GM13976 (cell line): Measurements from ENCODE around the gene NCAM1.

ENCODE experiments used
- DNase-seq: peaks from one replicate; pipeline ENCODE4 v3.0.0; 2012; ENCODE audit warnings: low spot score
- in situ Hi-C: fragments of 300-500 bp; cut with MboI; formaldehyde crosslinking; loops from one replicate; pipeline ENCODE4 v1.12.0; 2022; ENCODE audit warnings: low sequenced_read_pairs, mixed read lengths, inconsistent platforms; ENCODE audit not compliant: unreplicated experiment
- TF ChIP-seq, protein P1 (sequence below): IDR thresholded peaks from 2 replicates; pipeline ENCODE4 v1.5.1; 2012; ENCODE audit warnings: borderline replicate concordance, mild to moderate bottlenecking; ENCODE audit not compliant: insufficient read depth; ENCODE audit errors: extremely low read depth, missing control alignments, control extremely low read depth

NCAM1 gene

DNA sequence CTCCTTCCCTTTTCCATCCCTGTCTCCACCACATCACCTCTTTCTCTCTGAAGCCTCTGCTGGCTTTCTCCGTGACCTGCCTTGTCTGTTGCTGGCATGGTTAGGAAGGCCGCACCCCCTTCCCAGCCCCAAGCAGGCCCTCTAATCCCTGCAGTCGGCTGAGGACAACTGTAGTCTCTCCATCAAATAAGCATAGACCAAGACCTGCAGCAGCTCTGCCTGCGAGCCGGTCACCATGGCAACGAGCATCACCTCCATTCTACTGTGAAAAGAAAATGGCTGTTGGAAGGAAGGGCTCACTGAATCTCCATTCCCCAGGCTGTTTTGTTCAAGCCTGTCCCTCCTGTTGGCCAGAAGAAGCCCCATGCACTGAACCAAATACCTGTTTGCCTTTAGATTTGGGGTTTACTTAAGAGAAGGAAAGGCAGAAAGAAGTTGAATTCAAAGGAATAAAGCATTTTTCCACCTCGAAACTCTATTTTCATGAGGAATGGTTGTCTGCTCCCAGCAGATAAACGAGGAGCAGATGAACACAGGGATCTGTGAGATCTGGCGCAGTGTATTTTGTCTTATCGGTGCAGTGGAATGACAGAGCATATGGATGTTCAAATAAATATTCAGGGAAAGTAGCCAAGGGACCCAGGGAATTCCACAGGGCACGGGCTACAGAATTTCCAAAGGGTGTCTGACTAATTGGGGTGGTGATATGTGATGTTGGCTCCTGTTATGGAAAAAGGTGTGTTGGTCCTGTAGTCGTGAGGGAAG, 240.0 kb downstream of the NCAM1 start:
- TF ChIP-seq, protein P1, sequence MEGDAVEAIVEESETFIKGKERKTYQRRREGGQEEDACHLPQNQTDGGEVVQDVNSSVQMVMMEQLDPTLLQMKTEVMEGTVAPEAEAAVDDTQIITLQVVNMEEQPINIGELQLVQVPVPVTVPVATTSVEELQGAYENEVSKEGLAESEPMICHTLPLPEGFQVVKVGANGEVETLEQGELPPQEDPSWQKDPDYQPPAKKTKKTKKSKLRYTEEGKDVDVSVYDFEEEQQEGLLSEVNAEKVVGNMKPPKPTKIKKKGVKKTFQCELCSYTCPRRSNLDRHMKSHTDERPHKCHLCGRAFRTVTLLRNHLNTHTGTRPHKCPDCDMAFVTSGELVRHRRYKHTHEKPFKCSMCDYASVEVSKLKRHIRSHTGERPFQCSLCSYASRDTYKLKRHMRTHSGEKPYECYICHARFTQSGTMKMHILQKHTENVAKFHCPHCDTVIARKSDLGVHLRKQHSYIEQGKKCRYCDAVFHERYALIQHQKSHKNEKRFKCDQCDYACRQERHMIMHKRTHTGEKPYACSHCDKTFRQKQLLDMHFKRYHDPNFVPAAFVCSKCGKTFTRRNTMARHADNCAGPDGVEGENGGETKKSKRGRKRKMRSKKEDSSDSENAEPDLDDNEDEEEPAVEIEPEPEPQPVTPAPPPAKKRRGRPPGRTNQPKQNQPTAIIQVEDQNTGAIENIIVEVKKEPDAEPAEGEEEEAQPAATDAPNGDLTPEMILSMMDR = no peak
- no peak for DNase-seq
- in situ Hi-C loops = no loop called here

DNA sequence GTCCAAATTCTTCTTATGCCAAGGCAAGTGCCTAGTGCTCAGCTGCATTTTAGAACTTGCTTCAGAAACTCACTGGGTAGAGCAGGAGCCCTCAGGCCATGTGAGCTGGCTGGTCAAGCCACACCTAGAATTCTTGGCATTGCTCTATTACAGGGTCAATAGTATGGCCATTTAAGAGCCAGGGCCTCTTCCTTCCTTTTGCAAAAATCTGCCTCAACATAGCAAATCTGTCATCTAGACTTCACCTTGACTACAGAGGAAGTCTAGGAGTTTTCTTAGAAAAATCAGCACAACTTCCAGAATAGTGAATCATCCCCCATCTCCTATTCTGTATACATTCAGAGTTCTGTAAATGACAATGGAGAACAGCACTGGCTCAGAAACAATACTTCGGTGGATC, 241.2 kb downstream of the NCAM1 start:
- no peak for DNase-seq
- in situ Hi-C loops = no loop called here
- TF ChIP-seq, protein P1 = no peak

DNA sequence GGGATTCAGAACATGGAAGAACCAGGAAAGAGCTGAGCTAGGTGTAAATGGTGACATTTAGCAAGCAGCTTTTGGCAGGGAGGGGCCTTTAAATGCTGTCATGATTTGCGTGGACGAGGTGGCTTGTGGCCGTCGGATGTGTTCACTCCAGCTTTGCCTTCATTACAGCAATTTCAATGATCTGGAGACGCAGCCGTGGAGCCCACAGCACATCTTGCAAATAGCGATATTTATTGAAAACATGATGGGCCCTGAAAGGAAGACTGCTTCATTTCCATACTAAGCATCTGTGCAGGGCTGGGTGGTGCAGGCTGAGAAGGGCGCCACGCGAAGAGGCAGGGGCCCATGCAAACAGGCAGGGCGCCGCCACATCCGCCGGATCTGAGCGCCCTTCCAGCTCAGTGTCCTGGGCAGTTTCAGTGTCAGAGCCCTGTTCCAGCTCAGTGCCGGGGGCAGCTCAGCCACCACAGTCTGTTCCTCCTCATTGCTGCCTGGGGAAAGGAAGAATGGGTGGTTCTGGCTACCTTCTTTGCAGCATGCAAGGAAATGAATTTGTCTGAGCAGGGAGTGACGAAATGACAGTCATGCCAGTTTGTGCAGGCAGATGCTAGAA, 242.0 kb downstream of the NCAM1 start:
- in situ Hi-C loops = no loop called here
- DNase-seq = no peak
- TF ChIP-seq, protein P1 = no peak

DNA sequence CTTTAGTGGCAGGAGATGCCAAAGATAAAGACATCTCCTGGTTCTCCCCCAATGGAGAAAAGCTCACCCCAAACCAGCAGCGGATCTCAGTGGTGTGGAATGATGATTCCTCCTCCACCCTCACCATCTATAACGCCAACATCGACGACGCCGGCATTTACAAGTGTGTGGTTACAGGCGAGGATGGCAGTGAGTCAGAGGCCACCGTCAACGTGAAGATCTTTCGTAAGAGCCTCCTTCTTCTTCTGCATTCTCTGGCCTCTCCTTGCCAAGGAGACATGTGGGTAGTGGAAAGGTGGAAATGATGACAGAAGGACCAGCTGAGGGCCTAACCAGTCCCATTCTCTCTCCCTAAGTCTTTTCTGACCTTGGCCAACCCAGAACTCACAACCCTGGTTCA, 243.1 kb downstream of the NCAM1 start:
- no peak for DNase-seq
- TF ChIP-seq, protein P1 = no peak
- in situ Hi-C loops = no loop called here

DNA sequence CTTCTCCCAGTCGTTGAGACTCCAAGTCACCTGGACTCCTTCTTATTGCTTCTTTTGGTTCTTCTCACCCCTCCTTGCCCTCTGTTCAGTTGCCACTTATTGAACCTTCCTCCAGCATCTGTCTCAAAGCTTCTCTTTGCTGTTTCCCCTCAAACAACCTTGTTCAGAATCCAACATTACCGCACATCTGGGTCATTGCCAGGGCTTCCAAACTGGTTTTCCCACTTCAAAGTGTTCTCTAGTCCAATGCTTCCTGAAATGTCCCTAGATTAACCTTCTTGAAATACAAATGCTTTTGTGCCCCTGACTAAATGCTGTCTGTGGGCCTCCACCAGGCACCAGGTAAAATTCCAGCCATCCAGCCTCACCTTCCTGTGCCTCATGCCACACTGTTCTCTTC, 252.3 kb downstream of the NCAM1 start:
- no peak for DNase-seq
- TF ChIP-seq, protein P1 = no peak
- in situ Hi-C loops = no loop called here

DNA sequence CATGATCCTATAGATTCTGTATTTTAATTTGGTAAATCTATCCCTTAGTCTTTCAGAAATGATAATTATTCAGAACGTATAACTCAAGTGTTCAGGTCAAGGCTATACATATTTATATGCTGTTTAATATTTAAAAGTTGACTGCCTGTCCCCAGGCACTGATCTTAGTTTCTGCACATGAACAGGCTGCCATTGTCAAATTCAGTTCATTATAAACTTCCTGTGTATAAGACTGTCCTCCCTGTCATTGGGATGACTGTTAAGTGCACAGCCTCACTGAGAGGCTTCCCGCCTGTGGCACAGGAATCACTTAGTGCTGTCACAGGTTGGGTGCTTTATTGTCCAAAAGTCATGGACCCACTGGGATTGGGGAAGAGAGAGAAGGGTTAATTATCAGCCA, 261.0 kb downstream of the NCAM1 start:
- DNase-seq = no peak
- in situ Hi-C loops = no loop called here

More for the DNA sequence above, 261.0 kb downstream of the NCAM1 start:
- TF ChIP-seq, protein P1 = no peak
